Right lobe of liver (tissue), 4 donors: ENCODE data around the gene LPAR6.
"Not testable (repeated sequence)": the region's sequence is repeated elsewhere in the genome, so short reads cannot be mapped to it uniquely, and the experiment has no call there.

Source experiments
- POLR2A ChIP-seq: fragments of 450-650 bp; IDR thresholded peaks from one replicate; pipeline ENCODE4 v1.6.1; 2017; ENCODE audit warnings: antibody characterized with exemption, mild to moderate bottlenecking
- TF ChIP-seq, protein P1 (sequence below), 4 donors: fragments of 200-600 bp in 3 of 4; fragments of 450-650 bp in 1 of 4; IDR thresholded peaks; one replicate each; pipeline versions ENCODE4 v1.5.1 to v1.8.0; 2016 to 2022; ENCODE audit warnings: antibody characterized with exemption in 4 of 4, mild to moderate bottlenecking in 2 of 4
- donor health status: DM: no; HTN: no; CAD: no.
- donor health status: DM: no; HTN: no; CAD: no.
- donor health status: DM: no; HTN: yes; CAD: no.

DNA sequence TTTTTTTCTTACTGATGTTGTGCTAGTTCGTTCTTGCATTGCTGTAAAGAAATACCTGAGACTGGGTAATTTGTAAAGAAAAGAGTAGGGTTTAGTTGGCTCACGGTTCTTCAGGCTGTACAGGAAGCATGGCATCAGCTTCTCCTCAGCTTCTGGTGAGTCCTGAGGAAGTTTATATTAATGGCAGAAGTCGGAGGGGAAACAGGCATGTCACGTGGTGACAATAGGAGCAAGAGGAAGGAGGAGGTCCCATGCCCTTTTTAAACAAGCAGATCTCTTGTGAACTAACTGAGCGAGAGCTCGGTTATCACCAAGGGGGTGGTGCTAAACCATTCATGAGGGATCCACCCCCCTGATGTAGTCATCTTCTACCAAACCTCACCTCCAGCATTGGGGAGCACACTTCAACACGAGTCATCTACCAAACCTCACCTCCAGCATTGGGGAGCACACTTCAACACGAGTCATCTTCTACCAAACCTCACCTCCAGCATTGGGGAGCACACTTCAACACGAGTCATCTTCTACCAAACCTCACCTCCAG, 13.9 kb upstream of the LPAR6 start:
- TF ChIP-seq, protein P1, sequence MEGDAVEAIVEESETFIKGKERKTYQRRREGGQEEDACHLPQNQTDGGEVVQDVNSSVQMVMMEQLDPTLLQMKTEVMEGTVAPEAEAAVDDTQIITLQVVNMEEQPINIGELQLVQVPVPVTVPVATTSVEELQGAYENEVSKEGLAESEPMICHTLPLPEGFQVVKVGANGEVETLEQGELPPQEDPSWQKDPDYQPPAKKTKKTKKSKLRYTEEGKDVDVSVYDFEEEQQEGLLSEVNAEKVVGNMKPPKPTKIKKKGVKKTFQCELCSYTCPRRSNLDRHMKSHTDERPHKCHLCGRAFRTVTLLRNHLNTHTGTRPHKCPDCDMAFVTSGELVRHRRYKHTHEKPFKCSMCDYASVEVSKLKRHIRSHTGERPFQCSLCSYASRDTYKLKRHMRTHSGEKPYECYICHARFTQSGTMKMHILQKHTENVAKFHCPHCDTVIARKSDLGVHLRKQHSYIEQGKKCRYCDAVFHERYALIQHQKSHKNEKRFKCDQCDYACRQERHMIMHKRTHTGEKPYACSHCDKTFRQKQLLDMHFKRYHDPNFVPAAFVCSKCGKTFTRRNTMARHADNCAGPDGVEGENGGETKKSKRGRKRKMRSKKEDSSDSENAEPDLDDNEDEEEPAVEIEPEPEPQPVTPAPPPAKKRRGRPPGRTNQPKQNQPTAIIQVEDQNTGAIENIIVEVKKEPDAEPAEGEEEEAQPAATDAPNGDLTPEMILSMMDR (IDR thresholded peaks at IDR 0.05), result not testable (repeated sequence)
- not testable (repeated sequence) for TF ChIP-seq POLR2A
